ENCODE results near the gene CST5. TPM values are rescaled to one million over a fixed set of nuclear protein-coding genes. Genes with fewer than 3 reads are reported as not detected.
"Not testable (repeated sequence)": the region's sequence is repeated elsewhere in the genome, so short reads cannot be mapped to it uniquely, and the experiment has no call there.

Gene CST5
- total and polyA plus RNA-seq, 2 experiments from 2014 or later, result 0.56 TPM; not detected in 1

DNA sequence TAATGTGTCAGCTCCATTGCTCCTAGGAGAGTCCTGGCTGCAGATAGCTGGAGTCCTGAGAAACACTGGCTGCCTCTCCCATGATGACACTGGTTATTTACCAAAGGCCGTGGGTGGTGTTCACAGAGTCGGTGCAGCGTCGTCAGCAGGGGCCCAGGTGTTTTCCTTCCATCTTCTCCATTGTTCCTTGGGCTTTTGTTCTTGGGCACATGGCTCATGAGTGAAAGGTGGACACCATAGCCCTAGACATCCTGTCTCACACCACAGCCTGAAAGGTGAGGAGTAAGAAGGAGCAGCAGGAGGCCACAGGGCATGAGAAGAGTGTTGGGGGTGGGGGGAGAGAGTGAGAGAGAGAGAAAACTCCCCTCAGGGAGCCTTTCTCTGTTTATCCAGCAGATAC lies 9.1 kb downstream of the CST5 start:
- H3K4me1 ChIP-seq (ENCODE audit: low read depth), result no peaks in the 10 kb centered on the region
- no peak for DNase-seq (ENCODE audit: low read depth in 1 of 2, low spot score in 1 of 2)
- no peaks in the 10 kb centered on the region for H3K36me3 ChIP-seq
- H3K27ac ChIP-seq, result no peak overlapping the region
- H3K9me3 ChIP-seq (ENCODE audit: low read depth), result no peaks in the 10 kb centered on the region
- no peaks in the 10 kb centered on the region for H3K27me3 ChIP-seq
- H3K4me3 ChIP-seq, result no peak overlapping the region
- TF ChIP-seq, protein P1, sequence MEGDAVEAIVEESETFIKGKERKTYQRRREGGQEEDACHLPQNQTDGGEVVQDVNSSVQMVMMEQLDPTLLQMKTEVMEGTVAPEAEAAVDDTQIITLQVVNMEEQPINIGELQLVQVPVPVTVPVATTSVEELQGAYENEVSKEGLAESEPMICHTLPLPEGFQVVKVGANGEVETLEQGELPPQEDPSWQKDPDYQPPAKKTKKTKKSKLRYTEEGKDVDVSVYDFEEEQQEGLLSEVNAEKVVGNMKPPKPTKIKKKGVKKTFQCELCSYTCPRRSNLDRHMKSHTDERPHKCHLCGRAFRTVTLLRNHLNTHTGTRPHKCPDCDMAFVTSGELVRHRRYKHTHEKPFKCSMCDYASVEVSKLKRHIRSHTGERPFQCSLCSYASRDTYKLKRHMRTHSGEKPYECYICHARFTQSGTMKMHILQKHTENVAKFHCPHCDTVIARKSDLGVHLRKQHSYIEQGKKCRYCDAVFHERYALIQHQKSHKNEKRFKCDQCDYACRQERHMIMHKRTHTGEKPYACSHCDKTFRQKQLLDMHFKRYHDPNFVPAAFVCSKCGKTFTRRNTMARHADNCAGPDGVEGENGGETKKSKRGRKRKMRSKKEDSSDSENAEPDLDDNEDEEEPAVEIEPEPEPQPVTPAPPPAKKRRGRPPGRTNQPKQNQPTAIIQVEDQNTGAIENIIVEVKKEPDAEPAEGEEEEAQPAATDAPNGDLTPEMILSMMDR (IDR thresholded peaks at IDR 0.05; ENCODE audit: low read depth, low read length), result no peak

DNA sequence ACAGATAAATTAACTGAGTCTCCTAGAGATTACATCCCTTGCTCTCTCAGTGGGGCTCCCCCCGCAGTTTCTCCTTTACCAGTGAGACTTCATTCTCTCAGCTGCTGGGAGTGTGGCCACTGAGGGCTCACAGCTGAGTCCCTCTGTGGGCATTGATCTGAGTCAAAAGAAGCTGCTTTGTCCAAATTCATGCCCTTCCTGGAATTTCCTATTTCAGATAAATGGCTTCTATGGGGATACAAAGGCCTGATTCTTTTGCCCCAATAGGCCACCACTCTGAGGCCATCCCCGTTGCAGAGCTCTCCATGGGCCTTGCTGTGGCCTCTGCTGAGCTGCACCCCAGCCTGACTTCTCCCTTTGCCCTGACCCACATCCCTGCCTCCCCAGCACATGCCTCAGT lies 10.0 kb downstream of the CST5 start:
- Histone ChIP-seq H3K27ac (no peak overlapping the region), H3K9me3 (ENCODE audit: low read depth) (no peaks in the 10 kb centered on the region), H3K4me1 (ENCODE audit: low read depth) (no peaks in the 10 kb centered on the region), H3K36me3 (no peaks in the 10 kb centered on the region), H3K27me3 (no peaks in the 10 kb centered on the region), H3K4me3 (no peak overlapping the region)
- no peak for DNase-seq (ENCODE audit: low read depth in 1 of 2, low spot score in 1 of 2)
- TF ChIP-seq, protein P1 (IDR thresholded peaks at IDR 0.05; ENCODE audit: low read depth, low read length), result no peak

DNA sequence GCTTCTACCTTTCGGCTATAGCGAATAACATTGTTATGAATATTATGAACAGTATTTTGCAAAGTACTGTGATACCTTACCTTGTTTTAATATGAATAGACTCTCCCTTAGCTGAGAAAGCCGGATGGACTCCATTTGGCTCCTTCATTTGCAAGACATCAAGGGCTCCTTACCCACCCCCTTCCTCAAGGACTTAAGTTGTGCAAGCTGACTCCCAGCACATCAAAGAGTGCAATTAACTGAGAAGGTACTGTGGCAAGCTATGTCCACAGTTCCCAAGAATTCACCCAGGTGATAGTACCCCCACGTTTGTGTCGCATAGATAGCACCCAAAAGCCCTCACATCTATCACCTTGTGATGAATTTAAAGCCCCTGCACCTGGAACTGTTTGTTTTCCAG lies 11.2 kb downstream of the CST5 start:
- Histone ChIP-seq H3K27me3 (no peaks in the 10 kb centered on the region), H3K4me1 (ENCODE audit: low read depth) (no peaks in the 10 kb centered on the region), H3K9me3 (ENCODE audit: low read depth) (no peaks in the 10 kb centered on the region), H3K4me3 (no peak overlapping the region), H3K27ac (no peak overlapping the region), H3K36me3 (no peaks in the 10 kb centered on the region)
- TF ChIP-seq, protein P1 (IDR thresholded peaks at IDR 0.05; ENCODE audit: low read depth, low read length), result no peak
- DNase-seq (ENCODE audit: low read depth in 1 of 2, low spot score in 1 of 2), result no peak

DNA sequence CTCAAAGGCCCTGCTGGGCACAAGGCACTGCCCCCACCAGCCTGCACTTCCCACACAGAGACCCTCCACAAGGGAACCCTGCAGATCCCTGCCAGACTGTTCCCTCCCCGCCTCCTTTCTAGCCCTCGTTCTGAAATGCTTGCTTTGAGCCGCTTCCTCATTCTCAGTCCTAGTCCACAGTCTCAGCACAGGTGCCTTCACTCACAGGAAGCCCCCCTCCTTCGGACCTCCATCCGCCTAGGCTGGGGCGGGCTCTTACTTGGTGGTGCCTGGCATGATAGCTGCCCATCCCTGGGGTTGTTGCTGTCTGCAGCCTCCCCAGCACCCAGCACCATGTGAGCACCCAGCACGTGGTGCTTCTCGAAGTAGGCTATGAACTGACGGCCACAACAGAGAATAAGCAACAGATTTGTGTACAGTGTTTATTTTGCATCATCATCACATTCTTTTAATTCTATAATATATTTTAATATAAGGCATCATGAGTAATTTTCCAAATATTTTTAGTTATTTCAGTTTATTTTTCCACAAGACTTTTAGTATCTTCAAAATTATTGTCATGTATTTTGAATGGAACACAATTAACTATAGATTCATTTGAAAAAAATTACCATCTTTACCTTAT lies 12.3 kb downstream of the CST5 start:
- H3K27ac ChIP-seq, result no peak overlapping the region
- no peaks in the 10 kb centered on the region for H3K9me3 ChIP-seq (ENCODE audit: low read depth)
- TF ChIP-seq, protein P1 (IDR thresholded peaks at IDR 0.05; ENCODE audit: low read depth, low read length), result no peak
- no peaks in the 10 kb centered on the region for H3K4me1 ChIP-seq (ENCODE audit: low read depth)
- no peak overlapping the region for H3K4me3 ChIP-seq
- no peaks in the 10 kb centered on the region for H3K36me3 ChIP-seq
- DNase-seq (ENCODE audit: low read depth in 1 of 2, low spot score in 1 of 2), result no peak
- H3K27me3 ChIP-seq, result no peaks in the 10 kb centered on the region

DNA sequence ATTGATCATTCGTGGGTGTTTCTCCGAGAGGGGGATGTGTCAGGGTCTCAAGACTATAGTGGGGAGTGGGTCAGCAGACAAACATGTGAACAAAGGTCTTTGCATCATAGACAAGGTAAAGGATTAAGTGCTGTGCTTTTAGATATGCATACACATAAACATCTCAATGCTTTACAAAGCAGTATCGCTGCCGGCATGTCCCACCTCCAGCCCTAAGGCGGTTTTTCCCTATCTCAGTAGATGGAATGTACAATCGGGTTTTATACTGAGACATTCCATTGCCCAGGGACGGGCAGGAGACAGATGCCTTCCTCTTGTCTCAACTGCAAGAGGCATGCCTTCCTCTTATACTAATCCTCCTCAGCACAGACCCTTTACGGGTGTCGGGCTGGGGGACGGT lies 18.8 kb downstream of the CST5 start:
- not testable (repeated sequence) for H3K9me3 ChIP-seq (ENCODE audit: low read depth); H3K36me3 ChIP-seq; H3K27ac ChIP-seq; H3K4me1 ChIP-seq (ENCODE audit: low read depth); DNase-seq (ENCODE audit: low read depth in 1 of 2, low spot score in 1 of 2); H3K27me3 ChIP-seq; H3K4me3 ChIP-seq

DNA sequence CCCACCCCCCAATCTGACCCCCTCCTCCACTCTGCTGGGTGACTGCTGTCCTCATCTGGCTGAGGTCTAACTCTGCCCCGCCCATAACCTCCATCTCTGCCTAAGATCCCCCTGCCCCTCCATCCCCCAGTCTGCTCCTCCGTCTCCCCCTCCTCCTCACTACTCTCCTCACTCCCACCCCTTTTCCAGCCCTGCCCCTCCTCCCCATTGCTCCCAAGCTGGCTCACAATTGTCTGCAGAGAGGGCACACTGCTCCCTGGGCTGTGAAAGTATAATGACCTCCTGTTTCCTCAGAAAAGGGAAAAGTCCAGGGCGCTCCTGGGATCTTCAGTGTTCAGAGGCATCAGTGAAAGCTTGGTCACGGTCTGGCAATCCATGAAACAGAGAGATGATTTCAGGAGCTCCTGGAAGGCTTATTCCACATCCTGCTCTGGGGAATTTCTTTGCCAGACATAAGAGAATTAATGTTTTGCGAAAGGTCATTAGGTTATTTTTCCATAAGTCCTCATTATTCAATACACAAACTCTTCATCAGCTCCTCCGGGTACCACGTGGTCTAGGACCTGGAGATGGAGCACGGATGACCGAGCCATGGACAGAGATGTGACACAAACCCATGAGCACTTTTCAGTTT lies 21.5 kb downstream of the CST5 start:
- DNase-seq (ENCODE audit: low read depth in 1 of 2, low spot score in 1 of 2), result no peak
- Histone ChIP-seq H3K9me3 (ENCODE audit: low read depth) (no peaks in the 10 kb centered on the region), H3K27me3 (no peaks in the 10 kb centered on the region), H3K36me3 (no peaks in the 10 kb centered on the region), H3K27ac (no peak overlapping the region), H3K4me1 (ENCODE audit: low read depth) (no peaks in the 10 kb centered on the region), H3K4me3 (no peak overlapping the region)
- TF ChIP-seq, protein P1 (IDR thresholded peaks at IDR 0.05; ENCODE audit: low read depth, low read length), result no peak
